Panc1 (cell line): ENCODE measurements around the gene MSRB3.

Experiments
- CTCF ChIP-seq: fragments of 450-650 bp; IDR thresholded peaks from 2 replicates; pipeline ENCODE4 v1.5.1; 2017; ENCODE audit warnings: mild to moderate bottlenecking
- POLR2AphosphoS5 ChIP-seq: IDR thresholded peaks from 2 replicates; pipeline ENCODE4 v1.6.1; 2012; ENCODE audit warnings: mild to moderate bottlenecking, low read depth, low read length, moderate library complexity
- TCF7L2 ChIP-seq: IDR thresholded peaks from 2 replicates; pipeline ENCODE4 v1.6.1; 2011; ENCODE audit warnings: mild to moderate bottlenecking, low read depth, low read length, inconsistent platforms
- TF ChIP-seq, protein P1 (sequence below), 2 experiments: IDR thresholded peaks; 2 replicates each; pipeline ENCODE4 v1.6.1; 2011 to 2012; ENCODE audit warnings: low read depth in 2 of 2, control low read depth in 1 of 2, low read length in 1 of 2, mild to moderate bottlenecking in 1 of 2, moderate library complexity in 1 of 2; ENCODE audit not compliant: insufficient read depth in 1 of 2

DNA sequence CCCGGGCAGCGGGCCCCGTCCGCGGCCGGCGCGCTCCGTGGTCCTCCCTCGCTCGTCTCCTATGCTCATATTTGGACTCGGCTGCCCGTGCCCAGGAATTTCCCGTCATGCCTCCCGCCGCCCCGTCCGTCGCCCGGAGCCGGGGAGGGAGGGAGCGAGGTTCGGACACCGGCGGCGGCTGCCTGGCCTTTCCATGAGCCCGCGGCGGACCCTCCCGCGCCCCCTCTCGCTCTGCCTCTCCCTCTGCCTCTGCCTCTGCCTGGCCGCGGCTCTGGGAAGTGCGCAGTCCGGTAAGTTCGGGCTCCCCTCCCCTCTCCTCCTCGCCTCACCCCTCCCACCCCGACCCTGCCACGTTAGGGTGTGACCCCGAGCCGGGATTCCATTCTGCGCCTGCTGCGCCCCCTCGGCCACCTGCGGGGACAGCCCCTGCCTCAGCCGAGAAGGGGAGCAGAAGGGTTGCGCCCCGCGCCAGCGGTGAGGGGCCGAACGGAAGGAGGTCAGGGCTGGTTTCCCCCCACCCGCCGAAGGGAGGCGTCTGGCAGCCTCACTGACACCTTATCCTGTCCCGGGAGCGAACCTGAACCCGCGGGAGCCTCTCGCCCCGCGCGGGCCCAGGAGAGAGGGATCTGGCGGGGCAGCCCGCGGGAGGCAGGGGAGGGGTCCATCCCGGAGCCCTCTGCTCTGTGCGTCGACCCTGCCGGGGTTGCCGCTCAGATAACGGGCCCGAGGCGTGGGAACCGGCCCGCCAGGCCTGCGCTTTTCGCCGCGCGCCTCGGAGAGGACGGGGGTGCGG lies at the start of gene MSRB3:
- TF ChIP-seq CTCF (peak; percentile 49), POLR2AphosphoS5 (peak; percentile 63; the same call in 1 of the 2 replicates), TCF7L2 (no peak)
- TF ChIP-seq, protein P1, sequence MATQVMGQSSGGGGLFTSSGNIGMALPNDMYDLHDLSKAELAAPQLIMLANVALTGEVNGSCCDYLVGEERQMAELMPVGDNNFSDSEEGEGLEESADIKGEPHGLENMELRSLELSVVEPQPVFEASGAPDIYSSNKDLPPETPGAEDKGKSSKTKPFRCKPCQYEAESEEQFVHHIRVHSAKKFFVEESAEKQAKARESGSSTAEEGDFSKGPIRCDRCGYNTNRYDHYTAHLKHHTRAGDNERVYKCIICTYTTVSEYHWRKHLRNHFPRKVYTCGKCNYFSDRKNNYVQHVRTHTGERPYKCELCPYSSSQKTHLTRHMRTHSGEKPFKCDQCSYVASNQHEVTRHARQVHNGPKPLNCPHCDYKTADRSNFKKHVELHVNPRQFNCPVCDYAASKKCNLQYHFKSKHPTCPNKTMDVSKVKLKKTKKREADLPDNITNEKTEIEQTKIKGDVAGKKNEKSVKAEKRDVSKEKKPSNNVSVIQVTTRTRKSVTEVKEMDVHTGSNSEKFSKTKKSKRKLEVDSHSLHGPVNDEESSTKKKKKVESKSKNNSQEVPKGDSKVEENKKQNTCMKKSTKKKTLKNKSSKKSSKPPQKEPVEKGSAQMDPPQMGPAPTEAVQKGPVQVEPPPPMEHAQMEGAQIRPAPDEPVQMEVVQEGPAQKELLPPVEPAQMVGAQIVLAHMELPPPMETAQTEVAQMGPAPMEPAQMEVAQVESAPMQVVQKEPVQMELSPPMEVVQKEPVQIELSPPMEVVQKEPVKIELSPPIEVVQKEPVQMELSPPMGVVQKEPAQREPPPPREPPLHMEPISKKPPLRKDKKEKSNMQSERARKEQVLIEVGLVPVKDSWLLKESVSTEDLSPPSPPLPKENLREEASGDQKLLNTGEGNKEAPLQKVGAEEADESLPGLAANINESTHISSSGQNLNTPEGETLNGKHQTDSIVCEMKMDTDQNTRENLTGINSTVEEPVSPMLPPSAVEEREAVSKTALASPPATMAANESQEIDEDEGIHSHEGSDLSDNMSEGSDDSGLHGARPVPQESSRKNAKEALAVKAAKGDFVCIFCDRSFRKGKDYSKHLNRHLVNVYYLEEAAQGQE (IDR thresholded peaks at IDR 0.05; ENCODE audit: insufficient read depth in 1 of 2, low read depth in 2 of 2, low read length in 1 of 2): no peak
